Measurements from ENCODE around the gene GALNT1. TPM values are rescaled to one million over a fixed set of nuclear protein-coding genes. Genes with fewer than 3 reads are reported as not detected.
A peak's percentile ranks its signal among the peaks of the same experiment; 100 is the strongest.

Gene GALNT1
- total and polyA plus RNA-seq, 2 of the 4 experiments (the other 2 are of a cell fraction) = 24.9 to 43.9 TPM

- Histone ChIP-seq H2BK15ac (ENCODE audit: low read depth, low read length) (no peak overlapping the region), H3K79me1 (ENCODE audit: low read depth in 1 of 2, low read length in 2 of 2) (no peaks in the 10 kb centered on the region), H3K4me3 (ENCODE audit: insufficient read depth, low read depth, low read length) (no peak overlapping the region), H3K27me3 (ENCODE audit: control insufficient read depth, insufficient read depth, low read length) (no peaks in the 10 kb centered on the region), H3K18ac (ENCODE audit: low read depth, low read length) (no peak overlapping the region), H3K14ac (replicated peaks; ENCODE audit: low read depth, low read length) (no peak overlapping the region), H2BK20ac (ENCODE audit: low read depth, low read length) (no peak overlapping the region), H4K91ac (ENCODE audit: insufficient read depth, low read depth, low read length) (no peak overlapping the region), H2AK9ac (replicated peaks; ENCODE audit: low read depth, low read length, poor library complexity) (no peak overlapping the region), H3K4me2 (ENCODE audit: low read depth, low read length) (no peak overlapping the region), H3K9ac (ENCODE audit: low read depth, low read length) (no peak overlapping the region), H2BK5ac (ENCODE audit: low read depth, low read length, poor library complexity, severe bottlenecking) (no peak overlapping the region), H3K36me3 (ENCODE audit: control insufficient read depth, insufficient read depth, low read length) (peaks cover 2% of the 10 kb centered on the region; the same call in 1 of the 2 replicates), H2BK120ac (ENCODE audit: low read depth, low read length) (no peak overlapping the region), H2AFZ (replicated peaks; ENCODE audit: low read length, poor library complexity) (no peak overlapping the region), H3K9me3 (ENCODE audit: control insufficient read depth, insufficient read depth, low read length) (no peaks in the 10 kb centered on the region), H3K23ac (ENCODE audit: low read depth, low read length) (no peak overlapping the region), H3K4ac (ENCODE audit: low read depth, low read length) (no peak overlapping the region), H4K5ac (ENCODE audit: low read depth, low read length) (no peak overlapping the region), H3K9me1 (ENCODE audit: insufficient read depth, low read length) (0 out of 2 replicates have a peak, but pooled peaks cover 4% of the 10 kb centered on the region), H4K20me1 (ENCODE audit: insufficient read depth, low read length) (no peaks in the 10 kb centered on the region), H3K4me1 (ENCODE audit: control insufficient read depth, insufficient read depth, low read length) (peaks cover 1% of the 10 kb centered on the region; the same call in 1 of the 2 replicates), H4K8ac (ENCODE audit: low read depth in 2 of 2, low read length in 2 of 2) (no peak overlapping the region), H3K27ac (ENCODE audit: insufficient read depth, low read length) (no peak overlapping the region), H2AK5ac (ENCODE audit: low read depth, low read length) (no peak overlapping the region), H3K56ac (ENCODE audit: extremely low read depth, insufficient read depth, low read length) (no peak overlapping the region)
- peak; percentile 75 for ATAC-seq (ENCODE audit: low read depth)
- WGBS, 2 experiments (ENCODE audit: extremely low coverage in 2 of 2, insufficient read length in 1 of 2) = 57% methylated on average over 1 of the region's 1 CpG; no CpG with 5 or more reads in 1 of the 2 experiments
- intact Hi-C loops (cut with micrococcal nuclease) = no loop called here
- TF ChIP-seq BHLHE40 (IDR thresholded peaks at IDR 0.05; ENCODE audit: low read depth, low read length) (no peak), CHD1 (IDR thresholded peaks at IDR 0.05; ENCODE audit: low read depth, low read length) (no peak), RFX5 (IDR thresholded peaks at IDR 0.05; ENCODE audit: low read depth, low read length) (no peak), ELK1 (IDR thresholded peaks at IDR 0.05; ENCODE audit: borderline replicate concordance, low read depth, low read length) (no peak), CEBPB (IDR thresholded peaks at IDR 0.05; ENCODE audit: low read depth, low read length) (peak; percentile 30; the same call in 1 of the 2 replicates), MAZ (IDR thresholded peaks at IDR 0.05; ENCODE audit: borderline replicate concordance, low read depth, low read length) (no peak)
- CTCF ChIA-PET = no interaction called here
- DNase-seq = peak; percentile 77
- in situ Hi-C loops (cut with MboI; ENCODE audit: low sequenced_read_pairs) = no loop called here
- no TSS peak for BruUV-seq (replicated peaks)
- POLR2A ChIA-PET (ENCODE audit: unreplicated experiment) = no interaction called here
- dilution Hi-C loops (cut with HindIII; ENCODE audit: low sequenced_read_pairs, unreplicated experiment) = no loop called here
These were observed 91.4 kb downstream of the GALNT1 start for GRCh38 chr18:35672897-35673296.
